Aorta (tissue), 5 donors: Measurements from ENCODE around the gene CCNA1. TPM values are rescaled to one million over a fixed set of nuclear protein-coding genes. Genes with fewer than 3 reads are reported as not detected.

Experiments
- ATAC-seq: fragments of 200-7000 bp; cut with Tn5 transposase; one replicate; pipeline ENCODE4 v1.9.1; 2022; ENCODE audit warnings: moderate library complexity; ENCODE audit not compliant: low FRiP score
- DNase-seq, 2 donors: peaks; one replicate each; pipeline ENCODE4 v3.0.0-alpha.2; 2020
- H3K27ac ChIP-seq, 2 donors: one replicate each; pipeline ENCODE4 v1.5.1; 2013; ENCODE audit warnings: low read length in 2 of 2, mild to moderate bottlenecking in 2 of 2, moderate library complexity in 2 of 2, control low read depth in 1 of 2, inconsistent platforms in 1 of 2, low read depth in 1 of 2
- H3K27me3 ChIP-seq, 2 donors: one replicate each; pipeline ENCODE4 v1.6.1; 2013; ENCODE audit warnings: control low read depth in 1 of 2, low read length in 1 of 2, mild to moderate bottlenecking in 1 of 2, moderate library complexity in 1 of 2; ENCODE audit not compliant: insufficient read depth in 2 of 2, control insufficient read depth in 1 of 2
- H3K36me3 ChIP-seq, 2 donors: one replicate each; pipeline ENCODE4 v1.6.1; 2013; ENCODE audit warnings: control low read depth in 1 of 2, low read length in 1 of 2, mild to moderate bottlenecking in 1 of 2; ENCODE audit not compliant: insufficient read depth in 2 of 2, control insufficient read depth in 1 of 2
- H3K4me1 ChIP-seq, 2 donors: one replicate each; pipeline ENCODE4 v1.6.1; 2013; ENCODE audit warnings: low read length in 2 of 2, control low read depth in 1 of 2, mild to moderate bottlenecking in 1 of 2, moderate library complexity in 1 of 2; ENCODE audit not compliant: insufficient read depth in 2 of 2, control insufficient read depth in 1 of 2
- H3K4me3 ChIP-seq, 2 donors: one replicate each; pipeline ENCODE4 v1.5.1; 2013; ENCODE audit warnings: low read length in 2 of 2, control low read depth in 1 of 2, mild to moderate bottlenecking in 1 of 2
- H3K9me3 ChIP-seq: one replicate; pipeline ENCODE4 v1.6.1; 2013; ENCODE audit warnings: mild to moderate bottlenecking, low read length; ENCODE audit not compliant: control insufficient read depth
- WGBS, 2 donors: extraction: QIAGEN DNeasy Blood & Tissue Kit; methylation state at CpG; one replicate each; pipeline ENCODE4 v1.1.7; 2013; 5-methylcytosine and 5-hydroxymethylcytosine counted together
- intact Hi-C, 2 donors: fragments of 100-400 bp; cut with DNase I; formaldehyde crosslinking; loops; one replicate each; pipeline versions ENCODE4 v1.14.2 to v1.15.0; 2022
- polyA plus RNA-seq, 2 donors: library from polyadenylated mRNA; stranded (reverse); fragments of 200-250 nt; gene quantifications; one replicate each; pipeline ENCODE4 v1.2.3, GENCODE V29; 2013
- total RNA-seq, 2 donors: library from RNA; stranded (reverse); fragmentation: NEBNext Ultra II Directional; extraction: Animal tissue kit (Norgen Biotek cat#: 25700); gene quantifications; one replicate each; pipeline ENCODE4 v1.2.1, GENCODE V29; 2021
- donor health status: healthy with polysubstance abuse.
- donor health status: Bipolar disorder and iron deficiency.
- donor health status: DM: no; HTN: no; CAD: no.
- donor health status: DM: no; HTN: no; CAD: no.
- donor health status: DM: yes; HTN: yes; CAD: no.

CCNA1 gene
- total and polyA plus RNA-seq, 4 donors = 0.25 to 0.42 (median 0.33) TPM

DNA sequence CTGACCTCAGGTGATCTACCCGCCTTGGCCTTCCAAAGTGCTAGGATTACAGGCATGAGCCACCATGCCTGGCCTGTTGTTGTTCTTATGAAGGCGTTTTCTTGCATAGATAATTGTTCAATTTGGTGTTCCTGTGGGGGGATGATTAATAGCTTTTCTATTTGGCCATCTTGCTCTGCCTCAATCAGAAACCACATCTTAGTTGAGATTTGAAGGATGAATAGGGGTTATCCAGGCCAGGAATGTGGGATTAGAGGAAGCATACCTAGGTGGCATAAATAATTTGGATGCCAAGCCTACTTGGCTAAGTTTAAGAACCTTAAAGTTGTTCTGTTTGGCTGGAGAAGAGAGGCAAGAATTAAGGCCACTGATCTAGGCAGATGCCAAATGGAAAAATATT, 44.4 kb downstream of the CCNA1 start:
- Histone ChIP-seq H3K27ac (no peak overlapping the region), H3K4me1 (no peaks in the 10 kb centered on the region), H3K4me3 (no peak overlapping the region), H3K36me3 (no peaks in the 10 kb centered on the region), H3K27me3 (no peaks in the 10 kb centered on the region), H3K9me3 (peaks cover 9% of the 10 kb centered on the region)
- ATAC-seq (no peak), DNase-seq (no peak)
- 60 to 62% methylated on average over 2 of the region's 2 CpGs for WGBS, 2 donors
- intact Hi-C loops = no loop called here

GRCh38 chr13:36480726-36481427, 48.6 kb downstream of the CCNA1 start:
- peaks cover 3% of the 10 kb centered on the region for H3K9me3 ChIP-seq
- no peak for ATAC-seq
- H3K4me1 ChIP-seq = no peaks in the 10 kb centered on the region
- H3K36me3 ChIP-seq = no peaks in the 10 kb centered on the region
- H3K27me3 ChIP-seq = no peaks in the 10 kb centered on the region
- no peak for DNase-seq
- intact Hi-C loops = no loop called here
- no peak overlapping the region for H3K4me3 ChIP-seq
- WGBS, 2 donors = 64 to 76% methylated on average over 2 of the region's 2 CpGs
- no peak overlapping the region for H3K27ac ChIP-seq

GRCh38 chr13:36490055-36490454, 57.8 kb downstream of the CCNA1 start:
- intact Hi-C loops = no loop called here
- no peak for DNase-seq
- no peak for ATAC-seq
- peaks cover 0 to 1% of the 10 kb centered on the region in 2 donors for H3K27me3 ChIP-seq
- H3K36me3 ChIP-seq = no peaks in the 10 kb centered on the region
- H3K4me1 ChIP-seq = no peaks in the 10 kb centered on the region
- H3K9me3 ChIP-seq = no peaks in the 10 kb centered on the region
- no peak overlapping the region for H3K4me3 ChIP-seq
- no peak overlapping the region for H3K27ac ChIP-seq

Other genes with a start within 250 kb of the CCNA1 start
- not detected for gene SOHLH2, start 217.9 kb upstream of the CCNA1 start, total RNA-seq
- under 1 TPM in 1 of 2 donors, not detected in 1; 0.63 TPM for gene SOHLH2, start 217.9 kb upstream of the CCNA1 start, polyA plus RNA-seq
- 1 to 10 TPM in 1 of 2 donors, under 1 TPM in 1; 0.55 to 1.5 TPM for gene CCDC169, start 134.7 kb upstream of the CCNA1 start, total RNA-seq
- under 1 TPM in 1 of 2 donors, not detected in 1; 0.28 TPM for gene CCDC169, start 134.7 kb upstream of the CCNA1 start, polyA plus RNA-seq
- gene SPART, start 86.1 kb upstream of the CCNA1 start, total RNA-seq = 10 to 100 TPM; 73.5 to 74.7 TPM
- 10 to 100 TPM; 46.6 to 49.8 TPM for gene SPART, start 86.1 kb upstream of the CCNA1 start, polyA plus RNA-seq
- gene SERTM1, start 241.5 kb downstream of the CCNA1 start, total RNA-seq = under 1 TPM in 1 of 2 donors, not detected in 1; 0.66 TPM
- under 1 TPM in 1 of 2 donors, not detected in 1; 0.03 TPM for gene SERTM1, start 241.5 kb downstream of the CCNA1 start, polyA plus RNA-seq